Fibroblast of lung (primary cell): ENCODE data around the gene PIK3CD. TPM values are rescaled to one million over a fixed set of nuclear protein-coding genes. Genes with fewer than 3 reads are reported as not detected.

Source experiments
- DNase-seq, 2 donors: peaks; one replicate each; pipeline versions ENCODE4 v3.0.0 to v3.0.0-alpha.2; 2010; ENCODE audit warnings: low read depth in 2 of 2
- H2AFZ ChIP-seq: 2 replicates; pipeline ENCODE4 v1.5.1; 2012; ENCODE audit warnings: low read length, control low read depth, inconsistent platforms
- H3K27ac ChIP-seq: 2 replicates; pipeline ENCODE4 v1.5.1; 2011; ENCODE audit warnings: low read length, control low read depth; ENCODE audit not compliant: insufficient read depth
- H3K27me3 ChIP-seq: 2 replicates; pipeline ENCODE4 v1.5.1; 2011; ENCODE audit warnings: mild to moderate bottlenecking, low read length; ENCODE audit not compliant: control insufficient read depth, insufficient read depth
- H3K36me3 ChIP-seq: 2 replicates; pipeline ENCODE4 v1.5.1; 2011; ENCODE audit warnings: low read length; ENCODE audit not compliant: control insufficient read depth, insufficient read depth
- H3K4me1 ChIP-seq: 2 replicates; pipeline ENCODE4 v1.5.1; 2011; ENCODE audit warnings: low read length; ENCODE audit not compliant: control insufficient read depth, insufficient read depth; ENCODE audit errors: extremely low read depth
- H3K4me2 ChIP-seq: 2 replicates; pipeline ENCODE4 v1.5.1; 2011; ENCODE audit warnings: low read length, control low read depth; ENCODE audit not compliant: insufficient read depth; ENCODE audit errors: extremely low read depth
- H3K4me3 ChIP-seq, 4 experiments: fragments of 200-600 bp in 1 of 4; sonication (generic) in 1 of 4; replicated peaks in 1 of 4; 2 replicates each; pipeline ENCODE4 v1.5.1; 2011 to 2016; ENCODE audit warnings: low read length in 4 of 4, low read depth in 3 of 4, mild to moderate bottlenecking in 3 of 4, control low read depth in 2 of 4, inconsistent platforms in 1 of 4, mixed read lengths in 1 of 4; ENCODE audit not compliant: insufficient read depth in 1 of 4; ENCODE audit errors: control extremely low read depth in 1 of 4
- H3K79me2 ChIP-seq: 2 replicates; pipeline ENCODE4 v1.5.1; 2012; ENCODE audit warnings: mild to moderate bottlenecking, low read length, inconsistent platforms; ENCODE audit not compliant: control insufficient read depth, insufficient read depth
- H3K9ac ChIP-seq: 2 replicates; pipeline ENCODE4 v1.5.1; 2011; ENCODE audit warnings: mild to moderate bottlenecking, low read length, control low read depth; ENCODE audit not compliant: insufficient read depth
- H3K9me3 ChIP-seq: 2 replicates; pipeline ENCODE4 v1.5.1; 2012; ENCODE audit warnings: low read depth, low read length; ENCODE audit not compliant: control insufficient read depth, insufficient read depth
- H4K20me1 ChIP-seq: 2 replicates; pipeline ENCODE4 v1.5.1; 2011; ENCODE audit warnings: low read length; ENCODE audit not compliant: control insufficient read depth, insufficient read depth; ENCODE audit errors: extremely low read depth
- EZH2 ChIP-seq: IDR thresholded peaks from 2 replicates; pipeline ENCODE4 v1.5.1; 2012; ENCODE audit warnings: low read length, control low read depth, mild to moderate bottlenecking; ENCODE audit errors: missing control alignments
- polyA plus RNA-seq, 2 donors: library from polyadenylated mRNA; depleted of rRNA in 1 of 2; stranded (reverse) in 1 of 2; unstranded in 1 of 2; fragments of >200 nt; gene quantifications; 2 replicates each; pipeline ENCODE4 v1.2.1, GENCODE V29; 2011 to 2012; ENCODE audit warnings: missing spikeins in 1 of 2
- total RNA-seq: library from RNA; depleted of rRNA; stranded (reverse); fragments of >200 nt; gene quantifications from 2 replicates; pipeline ENCODE4 v1.2.1, GENCODE V29; 2014
- TF ChIP-seq, protein P1 (sequence below), 2 donors: IDR thresholded peaks in 1 of 2; conservative IDR thresholded peaks in 1 of 2; 1 replicate in 1 of 2; 2 replicates in 1 of 2; pipeline ENCODE4 v1.5.1; 2011 to 2012; ENCODE audit warnings: low read length in 2 of 2, control low read depth in 1 of 2, inconsistent platforms in 1 of 2, low read depth in 1 of 2, mild to moderate bottlenecking in 1 of 2

PIK3CD gene
- total and polyA plus RNA-seq, 2 donors (not counting 1 experiment from before 2014, with no cell fraction given), result 2.8 to 6.4 TPM

GRCh38 chr1:9715536-9716226 is 64.2 kb downstream of the PIK3CD start:
- no peak for DNase-seq
- Histone ChIP-seq H3K27ac (no peak overlapping the region), H3K27me3 (no peaks in the 10 kb centered on the region), H2AFZ (no peak overlapping the region), H3K36me3 (no peaks in the 10 kb centered on the region), H3K79me2 (no peaks in the 10 kb centered on the region), H3K4me3 (no peak overlapping the region), H3K4me1 (peaks cover 7% of the 10 kb centered on the region), H3K9ac (no peak overlapping the region), H3K9me3 (no peaks in the 10 kb centered on the region), H3K4me2 (no peak overlapping the region), H4K20me1 (no peaks in the 10 kb centered on the region)
- no peak for TF ChIP-seq EZH2
- TF ChIP-seq, protein P1, sequence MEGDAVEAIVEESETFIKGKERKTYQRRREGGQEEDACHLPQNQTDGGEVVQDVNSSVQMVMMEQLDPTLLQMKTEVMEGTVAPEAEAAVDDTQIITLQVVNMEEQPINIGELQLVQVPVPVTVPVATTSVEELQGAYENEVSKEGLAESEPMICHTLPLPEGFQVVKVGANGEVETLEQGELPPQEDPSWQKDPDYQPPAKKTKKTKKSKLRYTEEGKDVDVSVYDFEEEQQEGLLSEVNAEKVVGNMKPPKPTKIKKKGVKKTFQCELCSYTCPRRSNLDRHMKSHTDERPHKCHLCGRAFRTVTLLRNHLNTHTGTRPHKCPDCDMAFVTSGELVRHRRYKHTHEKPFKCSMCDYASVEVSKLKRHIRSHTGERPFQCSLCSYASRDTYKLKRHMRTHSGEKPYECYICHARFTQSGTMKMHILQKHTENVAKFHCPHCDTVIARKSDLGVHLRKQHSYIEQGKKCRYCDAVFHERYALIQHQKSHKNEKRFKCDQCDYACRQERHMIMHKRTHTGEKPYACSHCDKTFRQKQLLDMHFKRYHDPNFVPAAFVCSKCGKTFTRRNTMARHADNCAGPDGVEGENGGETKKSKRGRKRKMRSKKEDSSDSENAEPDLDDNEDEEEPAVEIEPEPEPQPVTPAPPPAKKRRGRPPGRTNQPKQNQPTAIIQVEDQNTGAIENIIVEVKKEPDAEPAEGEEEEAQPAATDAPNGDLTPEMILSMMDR (conservative IDR thresholded peaks at IDR 0.05 in 1 of 2, IDR thresholded peaks at IDR 0.05 in 1 of 2; ENCODE audit: low read depth in 1 of 2, low read length in 2 of 2), result no peak

DNA sequence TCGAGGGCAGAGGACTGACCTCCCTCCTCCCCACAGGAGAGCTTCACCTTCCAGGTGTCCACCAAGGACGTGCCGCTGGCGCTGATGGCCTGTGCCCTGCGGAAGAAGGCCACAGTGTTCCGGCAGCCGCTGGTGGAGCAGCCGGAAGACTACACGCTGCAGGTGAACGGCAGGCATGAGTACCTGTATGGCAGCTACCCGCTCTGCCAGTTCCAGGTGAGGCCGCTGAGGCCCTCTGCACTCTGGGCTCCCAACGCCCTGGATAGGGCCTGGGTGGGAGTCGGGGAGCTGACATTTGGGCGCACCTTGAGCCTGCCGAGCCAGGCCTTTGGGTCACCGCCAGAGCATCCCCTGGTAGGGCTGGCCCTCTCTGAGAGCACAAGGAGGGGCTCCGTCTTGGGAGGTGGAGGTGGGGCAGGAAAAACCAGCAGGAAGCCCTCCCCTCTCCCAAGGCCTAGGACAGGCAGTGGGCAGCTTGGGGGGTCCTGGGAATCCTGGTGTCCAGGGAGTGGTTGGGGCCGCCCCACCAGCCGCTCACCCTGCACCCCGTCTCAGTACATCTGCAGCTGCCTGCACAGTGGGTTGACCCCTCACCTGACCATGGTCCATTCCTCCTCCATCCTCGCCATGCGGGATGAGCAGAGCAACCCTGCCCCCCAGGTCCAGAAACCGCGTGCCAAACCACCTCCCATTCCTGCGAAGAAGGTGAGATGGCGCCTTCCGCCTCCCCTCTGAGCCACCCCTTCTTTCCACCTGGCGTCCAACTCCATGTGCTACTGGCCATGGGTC is 65.1 kb downstream of the PIK3CD start:
- Histone ChIP-seq H2AFZ (no peak overlapping the region), H3K4me3 (no peak overlapping the region), H3K36me3 (peaks cover 3% of the 10 kb centered on the region), H3K9ac (no peak overlapping the region), H3K9me3 (no peaks in the 10 kb centered on the region), H3K27ac (no peak overlapping the region), H3K4me2 (no peak overlapping the region), H3K4me1 (peaks cover 7% of the 10 kb centered on the region), H3K79me2 (no peaks in the 10 kb centered on the region), H4K20me1 (no peaks in the 10 kb centered on the region), H3K27me3 (no peaks in the 10 kb centered on the region)
- DNase-seq, result no peak
- no peak for TF ChIP-seq EZH2
- TF ChIP-seq, protein P1 (conservative IDR thresholded peaks at IDR 0.05 in 1 of 2, IDR thresholded peaks at IDR 0.05 in 1 of 2; ENCODE audit: low read depth in 1 of 2, low read length in 2 of 2), result no peak

- TF ChIP-seq EZH2, result no peak
- TF ChIP-seq, protein P1 (conservative IDR thresholded peaks at IDR 0.05 in 1 of 2, IDR thresholded peaks at IDR 0.05 in 1 of 2; ENCODE audit: low read depth in 1 of 2, low read length in 2 of 2), result no peak
- peaks cover 7% of the 10 kb centered on the region for H3K4me1 ChIP-seq
- H3K27ac ChIP-seq, result no peak overlapping the region
- no peak overlapping the region for H3K9ac ChIP-seq
- no peak overlapping the region for H3K4me2 ChIP-seq
- no peak overlapping the region for H3K4me3 ChIP-seq
- H3K36me3 ChIP-seq, result peaks cover 4% of the 10 kb centered on the region
- H2AFZ ChIP-seq, result no peak overlapping the region
- H4K20me1 ChIP-seq, result no peaks in the 10 kb centered on the region
- no peaks in the 10 kb centered on the region for H3K79me2 ChIP-seq
- no peaks in the 10 kb centered on the region for H3K27me3 ChIP-seq
- H3K9me3 ChIP-seq, result no peaks in the 10 kb centered on the region
- no peak for DNase-seq
Measured at GRCh38 chr1:9717193-9718005, 65.9 kb downstream of the PIK3CD start.
